NCI-H1092 treated with DMSO at 0.1 percent for 48 hours (cell line): ENCODE data around the gene GTF2H4.
"Not testable (repeated sequence)": the region's sequence is repeated elsewhere in the genome, so short reads cannot be mapped to it uniquely, and the experiment has no call there.

ENCODE experiments used
- DNase-seq: peaks from one replicate; lab custom pipeline; 2025; lab: John Stamatoyannopoulos, UW

The GTF2H4 gene

DNA sequence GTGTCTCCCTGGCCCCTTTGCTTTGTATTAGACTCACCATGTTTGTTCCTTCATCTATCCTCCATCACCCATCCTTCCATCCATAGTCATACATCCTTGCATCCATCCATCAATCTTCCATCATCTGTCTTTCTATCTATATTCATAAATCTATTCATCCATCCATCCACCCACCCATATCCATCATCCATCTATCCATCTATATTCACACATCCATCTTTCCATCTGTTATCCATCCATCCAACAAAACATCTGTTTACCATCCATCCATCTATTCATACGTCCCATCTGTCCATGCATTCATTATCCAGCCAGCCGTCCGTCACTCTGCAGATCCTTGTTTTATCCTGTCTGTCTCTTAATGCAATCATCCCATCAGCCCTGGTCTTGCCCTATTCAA is 13.1 kb upstream of the GTF2H4 start:
- DNase-seq = no peak

DNA sequence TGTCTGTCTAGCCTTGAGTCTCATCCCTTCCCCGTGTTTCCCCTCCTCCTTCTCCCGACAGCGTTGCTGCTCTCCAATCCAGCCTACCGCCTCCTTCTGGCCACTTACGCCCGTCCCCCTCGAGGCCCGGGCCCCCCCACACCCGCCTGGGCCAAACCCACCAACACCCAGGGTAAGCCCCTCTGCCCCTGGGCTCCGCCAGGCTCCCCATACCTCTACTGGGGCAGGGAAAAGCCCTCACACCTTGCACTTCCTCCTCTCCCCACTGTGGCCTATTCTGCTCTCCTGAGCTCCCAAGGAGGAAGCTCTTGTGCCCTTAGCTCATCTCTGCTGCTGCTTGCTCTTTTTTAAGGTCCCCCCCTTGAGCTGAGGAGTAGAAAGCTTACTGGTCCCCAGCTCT is 12.7 kb upstream of the GTF2H4 start:
- no peak for DNase-seq

GRCh38 chr6:30896541-30896940 is 11.5 kb upstream of the GTF2H4 start:
- DNase-seq = no peak

DNA sequence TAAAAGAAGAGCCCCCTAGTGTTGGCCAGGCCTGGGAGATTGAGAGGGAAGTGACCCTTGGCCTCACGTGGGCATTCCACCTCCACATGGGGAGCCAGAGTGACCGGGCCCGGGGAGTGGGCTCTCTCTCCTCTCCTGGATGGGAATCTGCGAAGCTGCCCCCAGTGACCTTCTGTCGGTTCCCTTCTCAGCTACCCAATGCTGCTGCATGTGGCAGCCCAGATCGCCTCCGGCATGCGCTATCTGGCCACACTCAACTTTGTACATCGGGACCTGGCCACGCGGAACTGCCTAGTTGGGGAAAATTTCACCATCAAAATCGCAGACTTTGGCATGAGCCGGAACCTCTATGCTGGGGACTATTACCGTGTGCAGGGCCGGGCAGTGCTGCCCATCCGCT is 10.1 kb upstream of the GTF2H4 start:
- DNase-seq = no peak

DNA sequence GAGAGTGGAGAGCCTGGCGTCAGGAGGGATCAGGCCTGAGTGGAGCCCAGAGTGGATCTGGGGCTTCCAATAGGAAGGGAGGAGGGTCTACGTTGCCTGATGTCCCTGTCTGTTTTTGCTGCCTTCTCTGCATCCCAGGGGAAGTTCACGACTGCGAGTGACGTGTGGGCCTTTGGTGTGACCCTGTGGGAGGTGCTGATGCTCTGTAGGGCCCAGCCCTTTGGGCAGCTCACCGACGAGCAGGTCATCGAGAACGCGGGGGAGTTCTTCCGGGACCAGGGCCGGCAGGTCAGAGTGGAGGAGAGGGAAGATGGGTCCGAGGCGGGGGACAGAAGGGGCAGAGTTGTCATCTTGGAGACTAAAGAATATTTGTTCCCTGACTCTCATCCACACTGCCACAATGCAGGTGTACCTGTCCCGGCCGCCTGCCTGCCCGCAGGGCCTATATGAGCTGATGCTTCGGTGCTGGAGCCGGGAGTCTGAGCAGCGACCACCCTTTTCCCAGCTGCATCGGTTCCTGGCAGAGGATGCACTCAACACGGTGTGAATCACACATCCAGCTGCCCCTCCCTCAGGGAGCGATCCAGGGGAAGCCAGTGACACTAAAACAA is 9.2 kb upstream of the GTF2H4 start:
- no peak for DNase-seq

DNA sequence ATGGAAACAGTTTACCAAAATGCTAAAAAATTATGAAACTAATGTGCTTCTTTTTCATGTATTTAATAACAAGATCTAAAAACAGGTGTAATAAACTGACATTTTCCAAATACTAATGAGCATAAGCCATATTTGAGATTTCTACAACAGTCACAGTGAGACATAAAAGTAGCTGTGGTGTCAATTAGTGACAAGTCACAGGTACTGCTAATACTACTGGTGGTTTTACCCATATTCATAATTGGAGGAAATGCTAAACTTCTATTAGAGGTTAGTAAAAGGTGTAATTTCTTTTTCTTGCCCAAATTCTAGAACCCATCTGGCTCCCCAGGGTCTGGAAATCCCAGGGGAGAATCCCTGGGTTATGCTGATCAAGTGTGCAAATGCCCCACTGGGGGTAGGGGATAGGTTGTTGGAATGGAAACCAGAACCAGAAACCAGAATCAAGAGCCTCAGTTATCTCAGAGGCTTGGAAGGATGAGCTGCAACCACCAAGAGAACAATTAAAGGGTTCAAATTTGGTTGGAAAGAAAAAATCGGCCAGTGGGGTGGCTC is 7.1 kb upstream of the GTF2H4 start:
- no peak for DNase-seq

- no peak for DNase-seq
Measured at GRCh38 chr6:30901436-30901835, 6.6 kb upstream of the GTF2H4 start.

- not testable (repeated sequence) for DNase-seq
Measured at GRCh38 chr6:30902196-30902595, 5.8 kb upstream of the GTF2H4 start.

GRCh38 chr6:30902709-30903108 is 5.3 kb upstream of the GTF2H4 start:
- DNase-seq = no peak

GRCh38 chr6:30903236-30903635 is 4.8 kb upstream of the GTF2H4 start:
- no peak for DNase-seq

GRCh38 chr6:30907290-30907757 is 683 bp upstream of the GTF2H4 start:
- DNase-seq = not testable (repeated sequence)

GRCh38 chr6:30908700-30909099 is 693 bp downstream of the GTF2H4 start:
- DNase-seq = no peak

GRCh38 chr6:30910473-30910872 is 2.5 kb downstream of the GTF2H4 start:
- not testable (repeated sequence) for DNase-seq

DNA sequence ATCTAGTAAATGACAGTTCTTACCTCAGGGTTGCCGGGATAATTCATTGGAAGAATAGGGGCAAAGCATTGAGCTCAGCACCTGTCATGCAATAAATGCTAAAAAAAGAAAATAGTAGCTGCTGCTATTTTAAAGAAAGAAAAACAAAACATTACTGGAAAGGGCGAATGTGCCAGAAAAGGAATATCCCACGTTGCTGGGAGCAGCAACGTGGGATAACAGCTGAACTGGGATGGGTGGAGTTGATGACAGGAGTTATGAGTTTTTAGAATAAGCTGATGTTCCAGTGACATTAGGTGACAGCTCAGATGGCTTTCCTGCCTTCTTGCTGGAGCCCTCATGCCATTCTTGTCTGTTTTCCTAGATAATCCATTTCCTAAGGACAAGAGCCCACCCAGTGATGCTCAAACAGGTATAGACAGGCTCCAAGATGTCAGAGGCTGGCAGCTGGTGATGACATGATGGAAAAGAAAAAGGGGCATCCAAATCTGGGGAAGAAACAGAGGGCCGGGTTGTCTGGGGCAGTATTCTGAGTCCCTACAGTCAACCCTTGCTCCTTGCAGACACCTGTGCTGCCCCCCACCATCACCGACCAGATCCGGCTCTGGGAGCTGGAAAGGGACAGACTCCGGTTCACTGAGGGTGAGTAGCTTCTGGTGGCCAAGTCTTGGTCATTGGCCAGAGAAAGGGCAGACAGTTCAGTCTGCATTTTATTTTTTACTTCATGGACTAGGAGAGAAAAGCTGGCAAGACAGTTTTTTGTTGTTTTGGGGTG is 4.9 kb downstream of the GTF2H4 start:
- no peak for DNase-seq

DNA sequence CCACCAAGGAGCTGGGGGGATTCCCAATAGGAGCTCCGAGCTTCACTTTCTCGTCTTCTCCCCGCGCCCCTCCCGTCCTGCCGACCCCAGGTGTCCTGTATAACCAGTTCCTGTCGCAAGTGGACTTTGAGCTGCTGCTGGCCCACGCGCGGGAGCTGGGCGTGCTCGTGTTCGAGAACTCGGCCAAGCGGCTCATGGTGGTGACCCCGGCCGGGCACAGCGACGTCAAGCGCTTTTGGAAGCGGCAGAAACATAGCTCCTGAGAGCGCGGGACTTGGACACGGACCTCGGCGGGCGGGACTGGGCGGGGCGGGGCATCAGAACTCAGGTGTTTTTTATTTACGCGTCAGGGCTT is 5.7 kb downstream of the GTF2H4 start:
- no peak for DNase-seq

GRCh38 chr6:30914076-30914853 is 6.3 kb downstream of the GTF2H4 start, which contains the start of gene VARS2:
Gene VARS2 (plus strand): TSS chr6:30914238. CDS start chr6:30914837, 599 bp downstream.
- peak; percentile 63 for DNase-seq

DNA sequence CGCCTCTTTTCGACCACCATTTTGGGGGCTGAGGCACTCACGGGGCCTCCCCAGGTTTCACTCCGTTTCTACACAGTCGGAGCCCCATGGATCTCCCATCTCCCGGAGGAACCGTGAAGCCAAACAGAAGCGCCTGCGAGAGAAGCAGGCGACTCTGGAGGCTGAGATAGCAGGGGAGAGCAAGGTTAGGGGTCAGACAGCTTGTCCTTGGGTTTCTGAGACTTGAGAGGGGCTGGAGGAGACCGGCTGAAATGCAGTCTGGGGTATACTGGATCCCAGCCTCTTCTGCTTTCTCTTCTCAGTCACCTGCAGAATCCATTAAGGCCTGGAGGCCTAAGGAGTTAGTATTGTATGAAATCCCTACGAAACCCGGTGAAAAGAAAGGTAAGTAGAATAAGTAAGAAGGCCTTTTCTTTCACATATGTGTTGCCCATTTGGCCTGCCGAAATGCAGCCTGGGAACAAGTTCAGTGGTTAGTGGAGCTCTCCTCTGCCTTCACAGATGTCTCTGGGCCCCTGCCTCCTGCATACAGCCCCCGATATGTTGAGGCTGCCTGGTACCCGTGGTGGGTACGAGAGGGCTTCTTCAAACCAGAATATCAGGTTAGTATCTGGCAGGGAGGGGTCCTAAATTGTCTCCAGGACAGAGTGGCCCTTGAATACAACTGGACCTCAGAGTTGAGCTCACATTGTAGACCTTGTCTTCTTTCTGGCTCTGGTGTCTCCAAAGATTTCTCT is 7.0 kb downstream of the GTF2H4 start:
- no peak for DNase-seq

- DNase-seq = peak; percentile 1
Measured at GRCh38 chr6:30915591-30915946, 7.6 kb downstream of the GTF2H4 start.

DNA sequence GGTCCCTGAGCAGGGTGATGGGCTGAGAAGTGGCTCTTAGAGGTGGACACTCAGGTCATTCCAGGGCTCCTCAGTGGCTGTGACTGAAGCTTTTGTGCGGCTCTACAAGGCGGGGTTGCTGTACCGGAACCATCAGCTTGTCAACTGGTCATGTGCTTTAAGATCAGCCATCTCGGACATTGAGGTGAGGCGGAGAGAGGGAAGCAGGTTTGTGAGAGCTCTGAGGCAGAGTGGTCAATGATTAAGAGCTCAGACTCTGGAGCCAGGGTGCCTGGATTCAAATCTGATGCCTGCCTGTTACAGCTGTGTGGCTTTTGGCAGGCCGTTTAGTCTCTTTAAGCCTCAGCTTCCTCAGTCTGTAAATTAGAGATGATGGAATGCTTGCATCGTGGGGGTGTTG is 9.0 kb downstream of the GTF2H4 start:
- no peak for DNase-seq

DNA sequence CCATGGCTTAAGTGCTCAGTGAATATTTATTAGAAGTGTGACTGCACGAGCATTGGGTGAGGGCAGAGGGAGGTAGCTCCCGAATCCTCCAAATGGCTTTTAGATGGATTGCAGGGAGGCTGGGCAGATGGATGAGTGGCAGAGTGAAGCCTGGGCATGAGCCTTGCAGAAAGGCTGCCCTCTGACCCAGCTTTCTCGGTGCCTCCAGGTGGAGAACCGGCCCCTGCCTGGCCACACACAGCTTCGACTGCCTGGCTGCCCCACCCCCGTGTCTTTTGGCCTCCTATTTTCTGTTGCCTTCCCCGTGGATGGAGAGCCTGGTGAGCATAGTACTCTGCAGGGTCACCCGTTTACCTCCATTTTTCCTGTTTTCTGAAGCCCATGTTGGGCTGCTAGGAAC is 9.5 kb downstream of the GTF2H4 start:
- no peak for DNase-seq

DNA sequence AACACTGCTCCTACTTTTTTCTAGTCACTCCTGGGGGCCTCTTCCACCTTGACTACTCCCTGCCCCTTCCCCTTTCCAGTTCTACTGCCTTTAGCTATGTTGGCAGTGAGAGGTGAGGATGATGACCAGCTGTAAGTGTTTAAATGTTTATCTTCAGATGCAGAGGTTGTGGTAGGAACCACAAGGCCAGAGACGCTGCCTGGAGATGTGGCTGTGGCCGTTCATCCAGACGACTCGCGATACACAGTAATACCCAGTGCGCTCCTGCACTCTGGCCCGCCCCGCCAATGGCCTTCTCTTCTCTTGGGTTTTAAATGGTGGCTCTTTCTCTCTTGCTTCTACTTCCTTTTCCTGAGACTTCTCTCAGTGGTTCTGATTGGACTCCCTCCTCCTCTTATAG is 10.7 kb downstream of the GTF2H4 start:
- no peak for DNase-seq

GRCh38 chr6:30922447-30922852 is 14.4 kb downstream of the GTF2H4 start:
- DNase-seq = no peak
